Measurements from ENCODE around the gene HIVEP3.
"Not testable (repeated sequence)": the region's sequence is repeated elsewhere in the genome, so short reads cannot be mapped to it uniquely, and the experiment has no call there.

Gene HIVEP3

DNA sequence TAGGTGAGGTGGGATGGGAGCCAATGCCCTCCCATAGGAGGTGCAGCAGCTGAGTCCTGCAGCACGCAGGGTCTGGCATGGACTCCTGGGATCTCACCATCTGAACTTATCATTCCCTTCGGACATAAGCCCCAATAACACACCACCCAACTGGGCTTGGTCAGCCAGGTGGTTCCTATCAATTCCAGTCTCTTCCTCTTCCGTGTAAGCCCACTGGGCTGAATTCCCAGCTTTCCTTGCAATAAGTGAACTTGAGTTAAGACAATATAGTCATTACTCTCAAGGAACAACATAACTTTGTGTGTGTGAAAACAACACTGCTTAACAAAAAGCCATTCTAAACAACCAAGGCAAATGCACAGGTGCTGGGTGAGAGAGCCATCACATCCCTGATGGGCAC, 347.7 kb downstream of the HIVEP3 start:
- no peak for DNase-seq

DNA sequence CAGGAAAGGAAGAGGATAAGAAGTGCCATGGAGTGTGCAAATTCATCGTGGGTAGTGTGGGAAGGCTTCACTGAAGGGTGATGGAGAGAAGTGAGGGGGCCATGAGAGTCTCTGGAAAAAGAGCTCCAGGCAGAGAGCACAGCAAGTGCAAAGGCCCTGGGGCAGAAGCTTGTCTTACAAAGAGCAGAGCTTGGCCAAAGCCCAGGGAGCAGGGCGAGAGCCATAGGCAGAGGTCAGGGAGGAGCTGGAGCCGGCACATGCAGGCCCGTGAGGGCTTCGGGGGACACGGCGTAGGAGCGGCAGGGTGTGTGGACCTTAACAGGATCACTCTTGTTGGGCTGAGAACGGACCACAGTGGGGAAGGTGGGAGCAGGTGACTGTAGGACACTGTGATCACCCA, 350.5 kb downstream of the HIVEP3 start:
- no peak for DNase-seq

GRCh38 chr1:41566969-41567368, 351.8 kb downstream of the HIVEP3 start:
- no peak for DNase-seq

GRCh38 chr1:41566274-41566885, 352.3 kb downstream of the HIVEP3 start:
- DNase-seq = no peak

- no peak for DNase-seq
Measured at GRCh38 chr1:41564741-41565475, 353.8 kb downstream of the HIVEP3 start.

GRCh38 chr1:41562328-41562727, 356.4 kb downstream of the HIVEP3 start:
- DNase-seq = no peak

DNA sequence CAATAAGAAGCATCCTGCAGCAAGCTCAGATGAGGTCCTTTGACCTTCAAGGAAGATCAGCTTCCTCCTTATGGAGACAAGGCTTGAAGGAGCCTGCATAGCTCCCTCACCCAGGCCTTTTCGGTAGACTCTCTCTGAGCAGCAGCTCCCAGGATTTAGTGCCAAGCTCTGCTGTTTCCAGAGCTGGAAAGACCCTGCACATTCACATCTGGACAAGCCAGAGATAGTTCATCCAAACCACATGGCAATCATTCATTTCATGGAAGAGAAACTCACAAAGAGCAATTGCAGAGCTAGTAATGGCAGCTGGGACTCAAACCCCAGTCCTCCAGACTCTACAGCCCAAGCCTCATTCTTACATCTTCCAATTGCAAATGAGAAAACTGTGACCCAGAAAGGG, 357.8 kb downstream of the HIVEP3 start:
- DNase-seq = no peak

DNA sequence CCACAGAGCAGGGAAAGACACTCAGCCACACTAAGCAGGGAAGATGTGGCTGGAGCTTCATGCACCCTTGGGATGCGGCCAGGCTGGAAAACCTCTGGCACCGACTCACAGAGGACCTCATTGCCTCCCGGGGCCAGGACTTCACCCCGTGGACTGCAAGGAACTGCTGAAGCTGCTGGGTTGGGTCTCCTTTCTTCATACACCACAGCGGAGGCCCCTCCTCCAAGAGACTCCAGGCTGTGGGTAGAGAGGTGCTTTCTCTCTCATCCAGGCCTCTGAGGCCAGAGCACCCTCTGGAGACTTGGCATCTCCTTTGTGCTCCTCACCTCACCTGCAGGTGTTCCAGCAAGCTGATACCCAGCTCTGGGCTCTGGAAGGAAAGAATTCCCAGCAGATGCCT, 358.2 kb downstream of the HIVEP3 start:
- DNase-seq = no peak

- DNase-seq = no peak
Measured at GRCh38 chr1:41559331-41559730, 359.4 kb downstream of the HIVEP3 start.

DNA sequence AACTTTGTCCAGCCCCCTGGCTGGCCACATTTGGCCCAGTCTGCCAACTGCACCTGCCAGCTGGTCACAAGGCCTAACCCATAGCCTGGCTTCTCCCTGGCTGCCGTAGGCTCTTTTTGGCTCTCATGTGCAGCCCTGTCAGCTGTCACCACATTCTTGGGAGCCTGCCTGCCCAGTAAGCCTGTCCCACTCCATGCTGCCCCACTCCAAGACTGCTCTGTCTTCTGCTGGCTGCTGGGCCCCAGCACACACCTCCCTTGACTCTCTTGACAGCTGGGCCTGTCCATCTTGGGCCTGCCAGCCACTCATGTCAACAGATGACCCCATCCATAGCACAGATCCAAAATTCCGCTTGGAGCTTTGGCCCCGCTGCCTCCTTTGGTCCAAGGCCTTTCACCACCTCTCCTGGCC, 360.0 kb downstream of the HIVEP3 start:
- DNase-seq = no peak

GRCh38 chr1:41557751-41558455, 360.8 kb downstream of the HIVEP3 start:
- DNase-seq = no peak

DNA sequence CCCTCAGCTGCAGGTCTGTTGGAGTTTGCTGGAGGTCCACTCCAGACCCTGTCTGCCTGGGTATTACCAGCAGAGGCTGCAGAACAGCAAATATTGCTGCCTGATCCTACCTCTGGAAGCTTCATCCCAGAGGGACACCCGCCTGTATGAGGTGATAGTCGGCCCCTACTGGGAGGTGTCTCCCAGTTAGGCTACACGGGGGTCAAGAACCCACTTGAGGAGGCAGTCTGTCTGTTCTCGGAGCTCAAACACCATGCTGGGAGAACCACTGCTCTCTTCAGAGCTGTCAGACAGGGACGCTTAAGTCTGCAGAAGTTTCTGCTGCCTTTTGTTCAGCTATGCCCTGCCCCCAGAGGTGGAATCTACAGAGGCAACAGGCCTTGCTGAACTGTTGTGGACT, 364.0 kb downstream of the HIVEP3 start:
- DNase-seq = not testable (repeated sequence)

GRCh38 chr1:41547781-41548560, 370.8 kb downstream of the HIVEP3 start:
- no peak for DNase-seq

DNA sequence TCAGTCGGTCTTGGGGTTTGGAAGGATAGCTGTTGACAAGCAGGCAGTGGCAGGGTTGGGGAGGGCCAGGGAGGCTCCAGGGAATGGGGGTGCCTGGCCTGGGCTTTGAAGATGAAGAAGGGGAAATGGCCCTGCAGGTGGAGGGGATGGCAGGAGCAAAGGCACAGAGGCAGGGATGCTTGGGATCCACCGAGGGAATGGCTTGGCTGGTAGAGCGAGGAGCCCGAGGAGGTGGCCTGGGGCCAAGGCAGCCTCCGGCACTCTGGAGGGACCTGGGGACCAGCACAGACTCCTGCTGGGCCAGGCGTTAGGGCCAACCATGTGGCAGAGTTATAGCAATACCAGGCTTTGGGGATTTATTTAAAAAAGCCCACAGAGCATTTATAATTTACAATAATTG, 371.4 kb downstream of the HIVEP3 start:
- no peak for DNase-seq

GRCh38 chr1:41546833-41547135, 371.9 kb downstream of the HIVEP3 start:
- no peak for DNase-seq

DNA sequence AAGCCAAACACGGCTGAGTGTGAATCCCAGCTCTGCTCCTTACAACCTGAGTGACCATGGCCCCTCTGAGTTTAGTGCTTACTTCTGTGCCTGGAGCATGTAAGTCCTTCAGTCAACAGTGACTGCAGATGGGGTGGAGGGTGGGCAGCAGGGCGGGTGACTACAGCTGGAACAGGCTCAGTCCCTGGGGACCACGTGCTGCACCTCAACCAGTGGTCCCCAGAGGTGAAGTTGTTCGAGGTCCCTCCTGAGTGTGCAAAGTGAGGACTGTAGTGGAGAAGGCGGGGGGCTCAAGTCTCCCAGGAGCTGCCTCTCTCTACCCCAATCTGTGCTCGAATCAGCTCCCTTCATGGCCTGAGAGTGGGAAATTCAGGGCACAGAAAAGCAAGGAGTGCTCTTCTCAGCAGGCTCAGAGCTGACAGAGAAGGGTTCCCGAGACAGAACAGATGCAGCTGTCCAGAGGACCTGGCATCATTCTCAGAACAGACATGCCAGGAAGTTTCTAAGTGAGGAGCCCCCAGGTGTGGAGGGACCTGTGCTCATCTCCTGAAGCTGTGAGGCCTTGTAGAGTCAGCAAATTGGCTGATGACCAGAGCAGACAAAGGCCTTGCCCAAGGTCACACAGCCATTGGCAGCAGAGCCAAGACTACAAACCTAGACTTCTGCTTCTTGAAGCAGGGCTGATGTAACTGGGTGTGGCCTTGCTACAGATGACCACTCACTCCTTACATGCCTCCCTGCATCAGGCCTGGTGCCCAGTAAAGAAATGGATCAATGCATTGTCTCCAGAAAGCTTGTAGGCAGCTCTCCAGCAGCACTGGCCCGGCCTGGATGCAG, 372.5 kb downstream of the HIVEP3 start:
- peak; percentile 26 for DNase-seq

DNA sequence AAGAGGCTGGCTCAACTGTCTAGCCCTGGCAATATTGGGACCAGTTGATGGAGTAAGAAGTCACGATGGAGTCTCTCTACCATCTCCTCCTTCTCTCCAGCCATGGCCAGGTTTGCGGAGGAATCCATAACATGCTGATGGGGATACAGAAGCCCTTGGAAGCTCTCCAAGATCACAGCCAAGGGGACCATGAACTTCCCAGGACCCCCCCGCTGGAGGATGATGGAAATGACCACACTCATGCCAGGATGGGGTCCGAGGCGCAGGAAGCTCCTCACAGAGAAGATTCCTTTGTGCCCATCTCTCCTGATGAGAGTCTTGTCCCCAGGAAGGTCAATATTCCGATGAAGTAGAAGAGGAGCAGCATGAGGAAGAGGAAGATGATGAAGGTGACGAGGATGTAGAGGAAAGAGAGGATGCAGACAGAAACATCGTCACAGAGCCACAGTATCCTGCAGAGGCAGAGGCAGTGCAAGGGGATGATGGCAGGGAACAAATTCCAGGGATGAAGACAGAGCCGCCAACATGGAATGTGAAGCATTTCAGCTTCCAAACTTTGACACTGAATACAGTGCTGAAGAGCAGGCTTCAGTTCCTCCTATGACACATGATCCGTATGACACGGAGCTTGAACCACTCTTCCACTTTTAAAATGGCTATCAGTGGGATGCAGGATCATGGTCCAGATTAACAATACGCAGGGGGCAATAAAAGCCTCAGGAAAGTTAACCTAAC, 376.4 kb downstream of the HIVEP3 start:
- no peak for DNase-seq

DNA sequence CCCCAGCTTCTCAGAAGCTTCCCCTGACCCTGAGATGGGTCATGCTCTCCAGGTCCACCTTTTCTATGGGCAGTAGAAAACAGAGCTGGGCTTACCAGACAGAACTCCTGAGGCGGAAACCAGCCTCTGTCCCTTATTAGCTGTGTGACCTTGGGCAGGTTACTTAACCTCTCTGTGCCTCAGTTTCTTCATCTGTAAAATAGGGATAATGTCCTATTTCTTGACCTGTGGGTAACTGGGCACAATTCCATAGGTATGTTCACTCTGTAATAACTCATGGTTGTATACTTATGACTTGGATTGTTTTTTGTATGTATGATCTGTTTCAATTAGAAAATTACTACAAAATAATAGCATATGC, 377.1 kb downstream of the HIVEP3 start:
- DNase-seq = no peak

DNA sequence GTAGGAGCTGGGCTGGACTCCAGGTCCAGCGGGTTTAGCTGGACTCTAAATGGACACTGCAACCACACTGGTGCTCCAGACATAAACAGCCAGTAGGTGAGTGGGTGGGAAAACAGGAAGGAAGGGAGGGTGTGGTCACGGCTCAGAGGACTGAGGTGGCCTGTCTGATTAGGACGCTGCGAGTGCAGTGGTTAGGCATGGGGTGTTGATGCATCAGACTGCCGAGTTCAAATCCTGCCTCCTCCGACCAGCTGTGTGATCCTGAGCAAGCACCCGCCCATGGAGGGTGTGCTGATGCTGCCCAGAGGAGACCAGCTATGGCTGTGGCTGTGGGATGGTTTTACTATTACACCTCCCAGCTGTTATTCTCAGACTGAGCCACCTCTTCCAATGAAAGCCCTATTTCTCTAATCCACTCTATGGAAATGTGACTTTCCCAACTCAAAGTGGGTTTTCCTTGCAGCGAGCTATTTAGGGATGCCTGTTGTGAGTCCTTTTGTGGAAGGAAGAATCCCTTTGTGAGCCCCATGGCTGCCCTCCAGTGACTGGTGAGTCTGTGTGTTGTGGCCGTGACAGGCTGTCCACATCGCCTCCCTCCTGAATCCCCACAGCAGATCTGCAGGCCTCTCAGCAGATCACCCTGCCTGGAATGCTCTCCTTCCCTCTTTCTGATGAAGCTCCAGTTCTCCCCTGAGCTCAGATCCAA, 377.7 kb downstream of the HIVEP3 start:
- DNase-seq = peak; percentile 45

- DNase-seq = no peak
Measured at GRCh38 chr1:41539999-41540398, 378.7 kb downstream of the HIVEP3 start.

DNA sequence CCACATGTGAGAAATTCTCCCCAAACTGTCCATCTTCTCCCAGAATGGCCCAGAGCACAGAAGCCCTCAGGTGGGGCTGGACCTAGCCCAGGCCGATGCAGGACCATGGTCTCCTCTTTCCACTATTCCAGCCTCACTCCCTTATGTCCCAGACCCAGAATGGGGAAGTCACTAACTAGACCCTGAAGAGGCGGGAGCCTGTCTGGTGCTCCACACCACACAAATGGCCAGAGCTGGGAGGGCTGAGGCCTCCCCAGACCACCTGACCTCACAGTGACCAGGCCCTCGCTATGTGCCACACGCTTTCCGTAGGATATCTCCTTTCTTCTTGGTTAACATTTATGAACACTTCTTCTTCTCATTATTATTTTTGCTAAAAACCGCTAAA, 379.3 kb downstream of the HIVEP3 start:
- DNase-seq = no peak
